ENCODE measurements around the gene RXFP4.

The RXFP4 gene

GRCh38 chr1:155978325-155978972 lies 37.0 kb downstream of the RXFP4 start, which contains the start of gene ARHGEF2:
ARHGEF2 (minus strand) TSS chr1:155978547; CDS start chr1:155978427, 120 bp downstream.
- peaks cover 2% of the 10 kb centered on the region for H3K79me1 ChIP-seq (ENCODE audit: low read depth, low read length)
- peak within 1 kb of the TSS; percentile 81 for H3K4me2 ChIP-seq (ENCODE audit: insufficient read depth, low read length, poor library complexity, severe bottlenecking)
- peak within 1 kb of the TSS; percentile 95 for H2BK5ac ChIP-seq (ENCODE audit: low read length)
- peak within 1 kb of the TSS; percentile 75 for H3K23ac ChIP-seq (ENCODE audit: low read depth, low read length, poor library complexity)
- H3K4me3 ChIP-seq (ENCODE audit: low read length in 2 of 2), result peak within 1 kb of the TSS; percentile 75 to 95
- H3K14ac ChIP-seq (ENCODE audit: low read length), result peak within 1 kb of the TSS; percentile 95
- no CpG with 5 or more reads among the region's 52 CpGs for WGBS, 2 donors (ENCODE audit: extremely low coverage in 2 of 2, insufficient read length in 2 of 2, insufficient replicate concordance in 1 of 2)
- H2BK12ac ChIP-seq (ENCODE audit: low read length), result peak within 1 kb of the TSS; percentile 85
- peak within 1 kb of the TSS; percentile 99 for H3K18ac ChIP-seq (ENCODE audit: low read length)
- peak within 1 kb of the TSS; percentile 88 for H2AFZ ChIP-seq (ENCODE audit: low read length)
- peak within 1 kb of the TSS; percentile 97 for H2BK15ac ChIP-seq (ENCODE audit: low read length)
- peak within 1 kb of the TSS; percentile 59 for H3K4ac ChIP-seq (ENCODE audit: low read length)
- peak within 1 kb of the TSS; percentile 8 for H4K91ac ChIP-seq (ENCODE audit: low read depth, low read length, poor library complexity)
- no peaks in the 10 kb centered on the region for H3K27me3 ChIP-seq (ENCODE audit: control insufficient read depth in 3 of 3, insufficient read depth in 3 of 3, low read depth in 1 of 3, low read length in 3 of 3)
- no peak within 1 kb of the TSS for H4K8ac ChIP-seq (ENCODE audit: low read depth, low read length)
- peak within 1 kb of the TSS; percentile 92 for H2BK120ac ChIP-seq (ENCODE audit: low read depth, low read length)
- H2AK5ac ChIP-seq (ENCODE audit: low read depth, low read length), result peak within 1 kb of the TSS; percentile 66
- H3K9me3 ChIP-seq (replicated peaks in 1 of 2; ENCODE audit: control insufficient read depth in 2 of 2, insufficient read depth in 1 of 2, low read depth in 1 of 2, low read length in 2 of 2), result no peaks in the 10 kb centered on the region
- H3K27ac ChIP-seq (replicated peaks; ENCODE audit: low read length), result peak within 1 kb of the TSS; percentile 89
- peak within 1 kb of the TSS; percentile 95 for H3K9ac ChIP-seq (ENCODE audit: low read depth, low read length, poor library complexity)
- H3K4me1 ChIP-seq (ENCODE audit: control insufficient read depth in 2 of 2, insufficient read depth in 1 of 2, low read depth in 1 of 2, low read length in 2 of 2), result peaks cover 31 to 34% of the 10 kb centered on the region in 2 donors
- H3K36me3 ChIP-seq (replicated peaks in 1 of 2; ENCODE audit: control insufficient read depth in 2 of 2, insufficient read depth in 2 of 2, low read length in 2 of 2), result peaks cover 0 to 9% of the 10 kb centered on the region in 2 donors
- DNase-seq (ENCODE audit: low spot score), result peak; percentile 85

GRCh38 chr1:155978973-155979429 lies 37.6 kb downstream of the RXFP4 start:
- no peak overlapping the region for H4K91ac ChIP-seq (ENCODE audit: low read depth, low read length, poor library complexity)
- H2AK5ac ChIP-seq (ENCODE audit: low read depth, low read length), result peak overlapping the region; percentile 64
- H2AFZ ChIP-seq (ENCODE audit: low read length), result peak overlapping the region; percentile 88
- peak overlapping the region; percentile 62 for H2BK5ac ChIP-seq (ENCODE audit: low read length)
- no peak for DNase-seq (ENCODE audit: low spot score)
- H4K8ac ChIP-seq (ENCODE audit: low read depth, low read length), result no peak overlapping the region
- WGBS, 2 donors (ENCODE audit: extremely low coverage in 2 of 2, insufficient read length in 2 of 2, insufficient replicate concordance in 1 of 2), result no CpG with 5 or more reads among the region's 8 CpGs
- no peak overlapping the region for H2BK12ac ChIP-seq (ENCODE audit: low read length)
- H3K27ac ChIP-seq (replicated peaks; ENCODE audit: low read length), result peak overlapping the region; percentile 89
- peak overlapping the region; percentile 78 for H3K18ac ChIP-seq (ENCODE audit: low read length)
- peak overlapping the region; percentile 67 for H3K9ac ChIP-seq (ENCODE audit: low read depth, low read length, poor library complexity)
- peak overlapping the region; percentile 75 for H3K23ac ChIP-seq (ENCODE audit: low read depth, low read length, poor library complexity)
- H3K4me3 ChIP-seq (ENCODE audit: low read length in 2 of 2), result peak overlapping the region; percentile 75 to 95
- H3K4ac ChIP-seq (ENCODE audit: low read length), result no peak overlapping the region
- peaks cover 34 to 38% of the 10 kb centered on the region in 2 donors for H3K4me1 ChIP-seq (ENCODE audit: control insufficient read depth in 2 of 2, insufficient read depth in 1 of 2, low read depth in 1 of 2, low read length in 2 of 2)
- H3K9me3 ChIP-seq (replicated peaks in 1 of 2; ENCODE audit: control insufficient read depth in 2 of 2, insufficient read depth in 1 of 2, low read depth in 1 of 2, low read length in 2 of 2), result no peaks in the 10 kb centered on the region
- no peaks in the 10 kb centered on the region for H3K27me3 ChIP-seq (ENCODE audit: control insufficient read depth in 3 of 3, insufficient read depth in 3 of 3, low read depth in 1 of 3, low read length in 3 of 3)
- peaks cover 0 to 5% of the 10 kb centered on the region in 2 donors for H3K36me3 ChIP-seq (replicated peaks in 1 of 2; ENCODE audit: control insufficient read depth in 2 of 2, insufficient read depth in 2 of 2, low read length in 2 of 2)
- no peak overlapping the region for H2BK120ac ChIP-seq (ENCODE audit: low read depth, low read length)
- H3K79me1 ChIP-seq (ENCODE audit: low read depth, low read length), result peaks cover 2% of the 10 kb centered on the region
- H3K4me2 ChIP-seq (ENCODE audit: insufficient read depth, low read length, poor library complexity, severe bottlenecking), result peak overlapping the region; percentile 81
- H2BK15ac ChIP-seq (ENCODE audit: low read length), result peak overlapping the region; percentile 97
- H3K14ac ChIP-seq (ENCODE audit: low read length), result no peak overlapping the region

GRCh38 chr1:155979597-155980343 lies 38.3 kb downstream of the RXFP4 start:
- Histone ChIP-seq H2AFZ (ENCODE audit: low read length) (no peak overlapping the region), H3K9ac (ENCODE audit: low read depth, low read length, poor library complexity) (no peak overlapping the region), H3K14ac (ENCODE audit: low read length) (no peak overlapping the region), H4K8ac (ENCODE audit: low read depth, low read length) (no peak overlapping the region), H2BK5ac (ENCODE audit: low read length) (peak overlapping the region; percentile 62), H4K91ac (ENCODE audit: low read depth, low read length, poor library complexity) (no peak overlapping the region), H3K27ac (replicated peaks; ENCODE audit: low read length) (peak overlapping the region; percentile 89), H2BK120ac (ENCODE audit: low read depth, low read length) (no peak overlapping the region), H3K9me3 (replicated peaks in 1 of 2; ENCODE audit: control insufficient read depth in 2 of 2, insufficient read depth in 1 of 2, low read depth in 1 of 2, low read length in 2 of 2) (no peaks in the 10 kb centered on the region), H3K79me1 (ENCODE audit: low read depth, low read length) (no peaks in the 10 kb centered on the region), H3K27me3 (ENCODE audit: control insufficient read depth in 3 of 3, insufficient read depth in 3 of 3, low read depth in 1 of 3, low read length in 3 of 3) (no peaks in the 10 kb centered on the region), H3K4ac (ENCODE audit: low read length) (no peak overlapping the region), H2BK15ac (ENCODE audit: low read length) (peak overlapping the region; percentile 97), H3K18ac (ENCODE audit: low read length) (peak overlapping the region; percentile 33), H3K4me1 (ENCODE audit: control insufficient read depth in 2 of 2, insufficient read depth in 1 of 2, low read depth in 1 of 2, low read length in 2 of 2) (peaks cover 29 to 34% of the 10 kb centered on the region in 2 donors), H3K4me3 (ENCODE audit: low read length in 2 of 2) (peak overlapping the region in 1 of 2 donors; percentile 75), H2BK12ac (ENCODE audit: low read length) (peak overlapping the region; percentile 77), H3K23ac (ENCODE audit: low read depth, low read length, poor library complexity) (no peak overlapping the region), H3K4me2 (ENCODE audit: insufficient read depth, low read length, poor library complexity, severe bottlenecking) (peak overlapping the region; percentile 81), H2AK5ac (ENCODE audit: low read depth, low read length) (peak overlapping the region; percentile 64), H3K36me3 (replicated peaks in 1 of 2; ENCODE audit: control insufficient read depth in 2 of 2, insufficient read depth in 2 of 2, low read length in 2 of 2) (no peaks in the 10 kb centered on the region)
- WGBS, 2 donors (ENCODE audit: extremely low coverage in 2 of 2, insufficient read length in 2 of 2, insufficient replicate concordance in 1 of 2), result no CpG with 5 or more reads among the region's 4 CpGs
- no peak for DNase-seq (ENCODE audit: low spot score)

Data from neuronal stem cell (in vitro differentiated cells).